D721Med (cell line): ENCODE data around the gene GALR2.
A peak's percentile ranks its signal among the peaks of the same experiment; 100 is the strongest.
"Not testable (repeated sequence)": the region's sequence is repeated elsewhere in the genome, so short reads cannot be mapped to it uniquely, and the experiment has no call there.

Experiments
- DNase-seq: peaks from one replicate; pipeline ENCODE4 v3.0.0; 2011; ENCODE audit warnings: low spot score; ENCODE audit not compliant: insufficient read length
- FAIRE-seq: peaks from 2 replicates; lab custom pipeline; 2011; peaks lifted over from hg19 to GRCh38; lab: Jason Lieb, UNC
- TF ChIP-seq, protein P1 (sequence below): IDR thresholded peaks from 2 replicates; pipeline ENCODE4 v1.5.1; 2012; ENCODE audit warnings: mild to moderate bottlenecking, control low read depth; ENCODE audit not compliant: insufficient read depth; ENCODE audit errors: missing control alignments

The GALR2 gene

GRCh38 chr17:76072148-76072858 lies 2.3 kb upstream of the GALR2 start, which contains the start of gene SRP68:
Gene SRP68 (minus strand): TSS chr17:76072517. CDS start chr17:76072491, 26 bp downstream.
- DNase-seq (peak; percentile 91), FAIRE-seq (no peak)
- TF ChIP-seq, protein P1, sequence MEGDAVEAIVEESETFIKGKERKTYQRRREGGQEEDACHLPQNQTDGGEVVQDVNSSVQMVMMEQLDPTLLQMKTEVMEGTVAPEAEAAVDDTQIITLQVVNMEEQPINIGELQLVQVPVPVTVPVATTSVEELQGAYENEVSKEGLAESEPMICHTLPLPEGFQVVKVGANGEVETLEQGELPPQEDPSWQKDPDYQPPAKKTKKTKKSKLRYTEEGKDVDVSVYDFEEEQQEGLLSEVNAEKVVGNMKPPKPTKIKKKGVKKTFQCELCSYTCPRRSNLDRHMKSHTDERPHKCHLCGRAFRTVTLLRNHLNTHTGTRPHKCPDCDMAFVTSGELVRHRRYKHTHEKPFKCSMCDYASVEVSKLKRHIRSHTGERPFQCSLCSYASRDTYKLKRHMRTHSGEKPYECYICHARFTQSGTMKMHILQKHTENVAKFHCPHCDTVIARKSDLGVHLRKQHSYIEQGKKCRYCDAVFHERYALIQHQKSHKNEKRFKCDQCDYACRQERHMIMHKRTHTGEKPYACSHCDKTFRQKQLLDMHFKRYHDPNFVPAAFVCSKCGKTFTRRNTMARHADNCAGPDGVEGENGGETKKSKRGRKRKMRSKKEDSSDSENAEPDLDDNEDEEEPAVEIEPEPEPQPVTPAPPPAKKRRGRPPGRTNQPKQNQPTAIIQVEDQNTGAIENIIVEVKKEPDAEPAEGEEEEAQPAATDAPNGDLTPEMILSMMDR, result no peak

DNA sequence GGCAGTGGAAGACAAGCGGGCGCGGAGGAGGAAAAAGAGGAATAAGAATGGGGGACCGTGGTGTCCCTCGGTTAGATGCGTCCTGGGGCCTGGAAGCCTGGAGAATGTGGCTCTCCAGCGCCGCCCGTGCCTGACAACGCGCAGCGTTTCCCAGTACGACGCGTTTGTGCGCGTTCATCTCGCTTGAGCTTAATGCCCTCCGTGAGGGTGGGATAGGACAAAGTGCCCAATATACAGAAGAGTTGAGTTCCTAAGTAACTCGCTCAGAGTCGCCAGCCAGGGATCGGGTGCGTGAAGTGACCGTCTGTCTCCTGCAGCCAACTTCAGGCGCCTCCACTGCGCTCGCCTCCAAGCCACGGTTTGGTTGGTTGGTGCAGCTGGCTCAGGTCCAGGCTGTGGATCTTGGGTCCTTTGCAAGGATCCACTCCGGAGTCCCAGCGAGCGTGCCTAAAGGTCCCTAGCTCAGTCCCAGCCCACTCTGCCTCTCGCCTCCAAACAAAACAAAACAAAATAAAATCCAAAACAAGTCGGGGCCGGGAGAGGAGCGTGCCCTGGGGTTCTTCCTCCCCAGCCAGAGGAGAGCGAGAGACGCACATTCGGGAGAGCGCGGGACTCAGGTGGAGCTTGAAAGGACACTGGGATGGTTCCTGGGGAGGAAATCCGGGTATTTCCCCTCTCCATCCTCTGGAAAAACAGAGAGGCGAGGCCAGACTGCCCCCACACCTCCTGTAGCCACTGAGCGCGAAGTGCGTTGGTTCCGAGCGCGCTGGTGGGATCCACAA lies 974 bp downstream of the GALR2 start:
- FAIRE-seq (no peak), DNase-seq (no peak)
- TF ChIP-seq, protein P1, result peak; percentile 18

GRCh38 chr17:76076146-76076764 lies 1.7 kb downstream of the GALR2 start:
- no peak for DNase-seq
- TF ChIP-seq, protein P1, result no peak
- no peak for FAIRE-seq

- FAIRE-seq, result no peak
Measured at GRCh38 chr17:76076765-76077583, 2.4 kb downstream of the GALR2 start.

DNA sequence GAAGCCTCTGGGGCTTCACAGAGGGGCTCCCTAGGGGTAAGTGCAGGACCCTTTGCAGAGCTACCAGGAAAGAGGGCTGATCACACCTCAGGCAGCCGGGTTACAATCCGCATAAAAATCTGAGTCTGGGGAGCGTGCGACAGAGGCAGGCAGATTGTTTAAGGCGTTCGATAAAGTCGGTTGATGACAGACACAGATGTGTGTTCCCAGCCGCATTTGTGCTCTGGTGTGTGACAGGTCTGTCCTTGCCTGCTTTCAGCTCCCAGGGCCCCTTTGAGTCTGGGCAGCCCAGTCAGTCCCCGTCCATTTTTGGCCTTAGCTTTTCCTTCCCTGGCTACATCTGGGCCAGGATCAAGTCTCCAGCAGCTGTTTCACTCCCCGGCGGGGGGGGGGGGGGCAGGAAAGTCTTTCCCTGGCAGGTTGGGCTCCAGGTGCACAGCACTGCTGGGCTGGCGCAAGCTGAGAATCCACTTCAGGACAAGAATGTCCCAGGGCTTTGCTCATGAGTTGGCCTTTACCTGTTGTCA lies 3.1 kb downstream of the GALR2 start:
- no peak for DNase-seq
- TF ChIP-seq, protein P1, result no peak
- no peak for FAIRE-seq

More at GRCh38 chr17:76076765-76077583, 2.4 kb downstream of the GALR2 start:
- no peak for DNase-seq
- TF ChIP-seq, protein P1, result no peak

DNA sequence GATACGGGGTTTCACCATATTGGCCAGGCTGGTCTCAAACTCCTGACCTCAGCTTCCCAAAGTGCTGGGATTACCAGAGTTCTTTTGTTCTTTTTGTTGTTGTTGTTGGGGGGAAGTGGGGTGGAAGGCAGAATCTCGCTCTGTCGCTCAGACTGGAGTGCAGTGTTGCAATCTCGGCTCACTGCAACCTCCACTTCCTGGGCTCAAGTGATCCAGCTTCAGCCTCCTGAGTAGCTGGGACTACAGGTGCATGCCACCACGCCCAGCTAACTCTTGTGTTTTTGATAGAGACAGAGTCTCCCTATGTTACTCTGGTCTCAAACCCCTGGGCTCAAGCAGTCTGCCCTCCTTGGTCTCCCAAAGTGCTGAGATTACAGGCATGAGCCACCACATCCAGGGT lies 3.8 kb downstream of the GALR2 start:
- DNase-seq, FAIRE-seq: not testable (repeated sequence)
